ENCODE measurements around the gene HNRNPU.

Gene HNRNPU

DNA sequence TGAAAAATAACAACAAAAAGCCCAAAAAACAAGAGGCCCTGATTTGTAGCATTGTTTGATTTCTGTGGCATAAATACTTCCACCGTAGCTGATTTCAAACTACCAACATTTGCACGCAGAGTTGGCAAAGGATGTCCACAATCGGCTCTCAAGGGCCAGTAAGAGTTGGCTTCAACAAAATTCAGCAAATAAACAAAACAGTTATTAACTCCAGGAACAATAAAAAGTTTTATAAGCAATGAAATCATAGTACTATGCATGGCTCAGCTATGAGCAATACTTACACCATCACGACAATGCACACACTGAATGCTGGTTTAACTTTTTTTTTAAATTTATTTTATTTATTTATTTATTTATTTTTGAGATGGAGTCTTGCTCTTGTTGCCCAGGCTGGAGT is 37.6 kb downstream of the HNRNPU start:
- no peak overlapping the region for H3K4me3 ChIP-seq (ENCODE audit: control insufficient read depth, low read depth, low read length)
- no peak for TF ChIP-seq CTCF (IDR thresholded peaks at IDR 0.05; ENCODE audit: control insufficient read depth, insufficient read depth, low read depth, low read length, missing control alignments)
- DNase-seq (ENCODE audit: low read depth): peak; percentile 46

GRCh38 chr1:244822878-244823277 is 41.5 kb downstream of the HNRNPU start:
- no peak overlapping the region for H3K4me3 ChIP-seq (ENCODE audit: control insufficient read depth, low read depth, low read length)
- no peak for TF ChIP-seq CTCF (IDR thresholded peaks at IDR 0.05; ENCODE audit: control insufficient read depth, insufficient read depth, low read depth, low read length, missing control alignments)
- no peak for DNase-seq (ENCODE audit: low read depth)

DNA sequence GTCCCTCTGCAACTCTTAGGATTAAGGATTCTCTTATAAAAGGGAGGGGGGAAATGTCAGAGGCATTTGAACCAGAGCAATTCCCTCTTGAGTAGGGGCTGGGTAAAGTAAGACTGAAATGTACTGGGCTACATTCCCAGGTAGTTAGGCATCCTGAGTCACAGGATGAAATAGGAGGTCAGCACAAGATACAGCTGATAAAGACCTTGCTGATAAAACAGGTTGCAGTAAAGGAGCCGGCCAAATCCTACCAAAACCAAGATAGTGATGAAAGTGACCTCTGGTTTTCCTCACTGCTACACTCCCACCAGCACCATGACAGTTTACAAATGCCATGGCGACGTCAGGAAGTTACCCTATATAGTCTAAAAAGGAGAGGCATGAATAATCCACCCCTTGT is 43.2 kb downstream of the HNRNPU start:
- DNase-seq (ENCODE audit: low read depth): no peak
- no peak overlapping the region for H3K4me3 ChIP-seq (ENCODE audit: control insufficient read depth, low read depth, low read length)
- TF ChIP-seq CTCF (IDR thresholded peaks at IDR 0.05; ENCODE audit: control insufficient read depth, insufficient read depth, low read depth, low read length, missing control alignments): no peak

DNA sequence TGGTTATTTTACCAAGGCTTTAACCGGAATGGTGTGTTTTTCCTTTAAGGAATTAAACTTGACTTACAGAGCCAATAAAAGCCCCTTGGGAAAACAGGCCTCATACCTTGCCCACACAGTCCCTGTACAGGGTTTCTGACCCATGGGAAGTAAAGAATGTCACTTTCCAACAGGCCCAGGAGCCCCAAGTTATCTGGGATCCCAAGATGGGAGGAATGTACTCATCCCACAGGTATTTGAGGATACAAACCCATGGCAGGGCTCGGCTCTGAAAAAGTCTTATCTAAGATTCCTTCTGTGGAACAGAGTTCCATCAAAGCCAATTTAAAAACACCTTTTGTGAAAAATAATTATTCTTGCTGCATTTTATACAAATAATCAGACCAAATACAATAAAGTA is 44.2 kb downstream of the HNRNPU start:
- no peak for DNase-seq (ENCODE audit: low read depth)
- H3K4me3 ChIP-seq (ENCODE audit: control insufficient read depth, low read depth, low read length): no peak overlapping the region
- no peak for TF ChIP-seq CTCF (IDR thresholded peaks at IDR 0.05; ENCODE audit: control insufficient read depth, insufficient read depth, low read depth, low read length, missing control alignments)

DNA sequence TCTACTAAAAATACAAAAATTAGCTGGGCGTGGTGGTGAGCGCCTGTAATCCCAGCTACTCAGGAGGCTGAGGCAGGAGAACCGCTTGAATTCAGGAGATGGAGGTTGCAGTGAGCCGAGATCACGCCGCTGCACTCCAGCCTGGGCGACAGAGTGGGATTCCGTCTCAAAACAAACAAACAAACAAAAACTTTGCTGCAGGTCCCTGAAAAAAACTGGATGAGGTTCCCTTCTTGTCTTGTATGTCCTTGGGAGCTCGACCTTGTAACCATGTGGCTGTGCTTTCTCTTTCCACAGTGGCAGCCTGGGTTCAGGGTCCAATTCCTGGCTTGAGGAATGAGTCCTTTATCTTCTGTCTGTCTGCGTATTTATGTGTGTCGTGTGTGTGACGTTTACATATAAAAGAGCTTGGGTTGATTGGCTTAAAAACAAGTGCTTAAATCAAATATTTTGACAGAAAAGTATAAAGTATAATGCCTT is 46.9 kb downstream of the HNRNPU start:
- TF ChIP-seq CTCF (IDR thresholded peaks at IDR 0.05; ENCODE audit: control insufficient read depth, insufficient read depth, low read depth, low read length, missing control alignments): no peak

DNA sequence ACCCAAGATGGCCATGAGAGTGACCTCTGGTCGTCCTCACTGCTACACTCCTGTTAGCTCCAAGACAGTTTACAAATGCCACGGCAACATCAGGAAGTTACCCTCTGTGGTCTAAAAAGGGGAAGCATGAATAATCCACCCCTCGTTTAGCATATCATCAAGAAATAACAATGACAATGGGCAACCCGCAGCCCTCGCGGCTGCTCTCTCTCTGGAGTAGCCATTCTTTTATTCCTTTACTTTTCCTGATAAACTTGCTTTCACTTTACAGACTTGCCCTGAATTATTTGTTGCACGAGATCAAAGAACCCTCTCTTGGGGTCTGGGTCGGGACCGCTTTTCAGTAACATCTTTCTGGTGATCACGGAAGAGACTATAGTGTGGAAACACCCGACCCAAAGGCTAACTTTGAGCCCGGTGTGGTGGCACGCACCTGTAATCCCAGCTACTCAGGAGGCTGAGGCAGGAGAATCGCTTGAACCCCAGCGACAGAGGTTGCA is 48.7 kb downstream of the HNRNPU start:
- no peak overlapping the region for H3K4me3 ChIP-seq (ENCODE audit: control insufficient read depth, low read depth, low read length)
- no peak for TF ChIP-seq CTCF (IDR thresholded peaks at IDR 0.05; ENCODE audit: control insufficient read depth, insufficient read depth, low read depth, low read length, missing control alignments)
- DNase-seq (ENCODE audit: low read depth): no peak

More for the DNA sequence above, 46.9 kb downstream of the HNRNPU start:
- no peak overlapping the region for H3K4me3 ChIP-seq (ENCODE audit: control insufficient read depth, low read depth, low read length)
- no peak for DNase-seq (ENCODE audit: low read depth)

DNA sequence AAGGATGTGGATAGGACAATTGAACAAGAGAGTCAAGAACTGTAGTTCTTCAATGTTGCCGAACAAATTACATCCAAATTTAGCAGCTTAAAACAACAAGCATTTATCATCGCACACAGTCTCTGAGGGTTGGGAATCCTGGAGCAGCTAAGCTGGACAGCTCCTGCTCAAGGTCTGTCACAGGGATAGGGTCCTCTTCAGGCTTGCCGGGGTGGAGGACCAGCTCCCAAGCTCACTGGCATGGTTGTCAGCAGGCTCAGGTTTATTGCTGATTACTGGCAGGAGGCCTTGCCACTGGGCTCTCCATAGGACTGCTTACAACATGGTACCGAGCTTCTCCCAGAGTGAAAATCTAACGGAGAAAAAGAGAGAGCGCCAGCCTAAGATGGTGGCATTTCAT is 51.0 kb downstream of the HNRNPU start:
- H3K4me3 ChIP-seq (ENCODE audit: control insufficient read depth, low read depth, low read length): no peak overlapping the region
- TF ChIP-seq CTCF (IDR thresholded peaks at IDR 0.05; ENCODE audit: control insufficient read depth, insufficient read depth, low read depth, low read length, missing control alignments): no peak
- no peak for DNase-seq (ENCODE audit: low read depth)

Measured in AG09309 (cell line).